H9 (cell line): ENCODE measurements around the gene DAPK1. TPM values are rescaled to one million over a fixed set of nuclear protein-coding genes. Genes with fewer than 3 reads are reported as not detected.

Experiments
- DNase-seq: peaks from one replicate; pipeline ENCODE4 v3.0.0-alpha.2; 2017
- H2AFZ ChIP-seq: one replicate; pipeline ENCODE4 v1.6.1; 2013; ENCODE audit warnings: mild to moderate bottlenecking, low read length, control low read depth, moderate library complexity
- H2AK5ac ChIP-seq: 2 replicates; pipeline ENCODE4 v1.6.1; 2013; ENCODE audit warnings: low read length, control low read depth, mixed read lengths; ENCODE audit not compliant: insufficient read length
- H2BK120ac ChIP-seq: one replicate; pipeline ENCODE4 v1.6.1; 2013; ENCODE audit warnings: low read depth, mild to moderate bottlenecking, low read length, control low read depth, inconsistent platforms; ENCODE audit not compliant: poor library complexity, severe bottlenecking
- H2BK12ac ChIP-seq: 2 replicates; pipeline ENCODE4 v1.6.1; 2013; ENCODE audit warnings: low read length, control low read depth, mixed read lengths, low read depth; ENCODE audit not compliant: insufficient read length
- H2BK15ac ChIP-seq: 2 replicates; pipeline ENCODE4 v1.6.1; 2013; ENCODE audit warnings: low read depth, low read length, control low read depth
- H2BK20ac ChIP-seq: one replicate; pipeline ENCODE4 v1.6.1; 2013; ENCODE audit warnings: low read depth, mild to moderate bottlenecking, low read length, control low read depth, inconsistent platforms; ENCODE audit not compliant: poor library complexity, severe bottlenecking
- H2BK5ac ChIP-seq: 2 replicates; pipeline ENCODE4 v1.6.1; 2013; ENCODE audit warnings: low read length, control low read depth, mixed read lengths; ENCODE audit not compliant: insufficient read length
- H3K14ac ChIP-seq: 2 replicates; pipeline ENCODE4 v1.6.1; 2013; ENCODE audit warnings: low read length, control low read depth; ENCODE audit not compliant: insufficient read depth
- H3K18ac ChIP-seq: 2 replicates; pipeline ENCODE4 v1.6.1; 2013; ENCODE audit warnings: low read depth, mild to moderate bottlenecking, mixed read lengths, low read length, control low read depth; ENCODE audit not compliant: insufficient read length
- H3K23ac ChIP-seq: 2 replicates; pipeline ENCODE4 v1.6.1; 2013; ENCODE audit warnings: low read length, control low read depth, mixed read lengths, low read depth; ENCODE audit not compliant: insufficient read length
- H3K23me2 ChIP-seq: 2 replicates; pipeline ENCODE4 v1.6.1; 2013; ENCODE audit warnings: low read depth, mild to moderate bottlenecking, mixed read lengths, low read length, control low read depth; ENCODE audit not compliant: insufficient read length, poor library complexity, severe bottlenecking
- H3K27ac ChIP-seq: 2 replicates; pipeline ENCODE4 v1.5.1; 2013; ENCODE audit warnings: low read length, control low read depth, mixed read lengths, low read depth; ENCODE audit not compliant: insufficient read length
- H3K27me3 ChIP-seq: 2 replicates; pipeline ENCODE4 v1.6.1; 2013; ENCODE audit warnings: low read length, control low read depth, inconsistent platforms; ENCODE audit not compliant: insufficient read depth
- H3K4ac ChIP-seq: 2 replicates; pipeline ENCODE4 v1.6.1; 2013; ENCODE audit warnings: low read depth, mild to moderate bottlenecking, control low read depth, inconsistent platforms, low read length, moderate library complexity
- H3K4me1 ChIP-seq: 2 replicates; pipeline ENCODE4 v1.6.1; 2013; ENCODE audit warnings: low read length, control low read depth, inconsistent platforms; ENCODE audit not compliant: insufficient read depth
- H3K4me2 ChIP-seq: 2 replicates; pipeline ENCODE4 v1.6.1; 2013; ENCODE audit warnings: low read length, control low read depth, mixed read lengths; ENCODE audit not compliant: insufficient read length, insufficient read depth
- H3K56ac ChIP-seq: 2 replicates; pipeline ENCODE4 v1.6.1; 2013; ENCODE audit warnings: low read depth, mild to moderate bottlenecking, mixed read lengths, low read length, control low read depth; ENCODE audit not compliant: insufficient read length
- H3K79me1 ChIP-seq: 2 replicates; pipeline ENCODE4 v1.6.1; 2013; ENCODE audit warnings: low read depth, mild to moderate bottlenecking, moderate library complexity, low read length, control low read depth, inconsistent platforms; ENCODE audit not compliant: insufficient read depth, poor library complexity, severe bottlenecking
- H3K79me2 ChIP-seq: 2 replicates; pipeline ENCODE4 v1.6.1; 2013; ENCODE audit warnings: low read length, control low read depth, inconsistent platforms; ENCODE audit not compliant: insufficient read depth
- H3K9ac ChIP-seq: 2 replicates; pipeline ENCODE4 v1.6.1; 2013; ENCODE audit warnings: low read length, control low read depth, mixed read lengths; ENCODE audit not compliant: insufficient read length; ENCODE audit errors: extremely low read depth
- H3K9me3 ChIP-seq: one replicate; pipeline ENCODE4 v1.6.1; 2013; ENCODE audit warnings: low read depth, low read length, inconsistent platforms; ENCODE audit not compliant: control insufficient read depth
- H3T11ph ChIP-seq: one replicate; pipeline ENCODE4 v1.6.1; 2013; ENCODE audit warnings: mild to moderate bottlenecking, low read length, control low read depth, inconsistent platforms
- H4K20me1 ChIP-seq: one replicate; pipeline ENCODE4 v1.6.1; 2013; ENCODE audit not compliant: control insufficient read depth, insufficient read length, insufficient read depth
- H4K5ac ChIP-seq: 2 replicates; pipeline ENCODE4 v1.6.1; 2013; ENCODE audit warnings: low read depth, mild to moderate bottlenecking, mixed read lengths, low read length, control low read depth; ENCODE audit not compliant: insufficient read length
- H4K8ac ChIP-seq: replicated peaks from 2 replicates; pipeline ENCODE4 v1.6.1; 2013; ENCODE audit warnings: low read length, control low read depth, mixed read lengths, low read depth; ENCODE audit not compliant: insufficient read length
- H4K91ac ChIP-seq: 2 replicates; pipeline ENCODE4 v1.6.1; 2013; ENCODE audit warnings: low read depth, mild to moderate bottlenecking, moderate library complexity, mixed read lengths, low read length, control low read depth; ENCODE audit not compliant: insufficient read length
- H3K27ac Mint-ChIP-seq, 3 experiments: 2 replicates in 2 of 3; 3 replicates in 1 of 3; pipeline ENCODE4 v1.8.0; 2020 to 2021; ENCODE audit warnings: mixed read lengths in 3 of 3, mild to moderate bottlenecking in 1 of 3, moderate library complexity in 1 of 3
- H3K27me3 Mint-ChIP-seq: 2 replicates; pipeline ENCODE4 v1.8.0; 2021; ENCODE audit warnings: low read depth, mild to moderate bottlenecking, moderate library complexity, mixed read lengths
- H3K36me3 Mint-ChIP-seq, 3 experiments: 2 replicates in 2 of 3; 3 replicates in 1 of 3; pipeline ENCODE4 v1.8.0; 2020 to 2021; ENCODE audit warnings: low read depth in 3 of 3, mixed read lengths in 3 of 3; ENCODE audit not compliant: insufficient read depth in 1 of 3
- H3K4me1 Mint-ChIP-seq, 2 experiments: 2 replicates each; pipeline ENCODE4 v1.8.0; 2020; ENCODE audit warnings: mixed read lengths in 2 of 2
- H3K4me3 Mint-ChIP-seq, 2 experiments: 2 replicates in 1 of 2; 3 replicates in 1 of 2; pipeline ENCODE4 v1.8.0; 2020 to 2021; ENCODE audit warnings: mild to moderate bottlenecking in 2 of 2, mixed read lengths in 2 of 2, moderate library complexity in 1 of 2
- H3K9me3 Mint-ChIP-seq, 2 experiments: 2 replicates in 1 of 2; 3 replicates in 1 of 2; pipeline ENCODE4 v1.8.0; 2020; ENCODE audit warnings: mild to moderate bottlenecking in 2 of 2, mixed read lengths in 2 of 2, moderate library complexity in 1 of 2
- WGBS: extraction: QIAGEN DNeasy Blood & Tissue Kit; methylation state at CpG from one replicate; pipeline ENCODE4 v1.1.7; 2013; ENCODE audit warnings: missing lambda C conversion rate, low lambda C conversion rate, mixed read lengths; ENCODE audit not compliant: insufficient read length; ENCODE audit errors: extremely low coverage; 5-methylcytosine and 5-hydroxymethylcytosine counted together
- total RNA-seq: library from RNA; stranded (reverse); gene quantifications from 2 replicates; pipeline ENCODE4 v1.2.1, GENCODE V29; 2021
- TF ChIP-seq, protein P1 (sequence below): fragments of 200-600 bp; sonication (generic); conservative IDR thresholded peaks from 3 replicates; pipeline ENCODE4 v1.8.0; 2021; ENCODE audit warnings: antibody characterized with exemption, mild to moderate bottlenecking

The DAPK1 gene
- total RNA-seq, 1 experiment from 2014 or later = 79.4 TPM

DNA sequence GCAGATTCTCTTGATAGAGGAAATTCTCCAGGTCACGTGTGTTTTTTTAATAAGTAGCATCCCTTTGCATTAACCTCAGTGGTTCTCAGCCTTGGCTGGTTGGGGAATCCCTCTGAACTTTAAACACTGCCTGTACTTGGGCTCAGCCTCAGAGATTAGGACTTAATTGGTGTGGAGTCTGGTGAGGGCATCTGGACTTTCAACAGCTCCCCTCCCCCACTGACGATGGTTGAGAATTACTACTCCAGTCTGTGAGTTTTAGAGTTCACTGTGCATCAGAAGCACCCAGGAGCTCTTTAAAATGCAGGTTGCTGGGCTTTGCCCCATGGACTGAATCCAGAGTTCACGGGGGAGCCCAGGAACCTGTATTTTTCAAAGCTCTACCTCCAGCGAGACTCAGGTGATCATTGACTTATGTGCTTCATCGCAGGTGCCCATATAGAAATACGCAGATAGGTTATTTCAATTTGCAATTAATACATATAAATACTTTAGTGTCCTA is 71.4 kb downstream of the DAPK1 start:
- Mint-ChIP-seq H3K36me3 (peaks cover 0 to 9% (median 6%) of the 10 kb centered on the region in 3 experiments; a peak in 5 of 7 replicates), H3K4me1 (peaks cover 67 to 69% of the 10 kb centered on the region in 2 experiments), H3K4me3 (no peak overlapping the region), H3K27me3 (no peaks in the 10 kb centered on the region; the same call in 1 of the 2 replicates), H3K9me3 (no peaks in the 10 kb centered on the region), H3K27ac (no peak overlapping the region)
- no peak overlapping the region for H2BK120ac ChIP-seq
- no peaks in the 10 kb centered on the region for H4K20me1 ChIP-seq
- H2AK5ac ChIP-seq = no peak overlapping the region
- no peaks in the 10 kb centered on the region for H3K9me3 ChIP-seq
- no peak overlapping the region for H2BK20ac ChIP-seq
- WGBS = no CpG with 5 or more reads among the region's 6 CpGs
- H2BK5ac ChIP-seq = no peak overlapping the region
- peaks cover 4% of the 10 kb centered on the region; the same call in 1 of the 2 replicates for H3K79me2 ChIP-seq
- no peak overlapping the region for H3K27ac ChIP-seq
- H3K79me1 ChIP-seq = peaks cover 3% of the 10 kb centered on the region
- H4K91ac ChIP-seq = no peak overlapping the region
- no peak overlapping the region for H4K8ac ChIP-seq
- no peak for DNase-seq
- no peak overlapping the region for H3K23ac ChIP-seq
- no peak overlapping the region for H3T11ph ChIP-seq
- H3K9ac ChIP-seq = no peak overlapping the region
- H3K4ac ChIP-seq = no peak overlapping the region
- H3K4me2 ChIP-seq = no peak overlapping the region
- no peak overlapping the region for H2BK12ac ChIP-seq
- H4K5ac ChIP-seq = no peak overlapping the region
- no peak overlapping the region for H2BK15ac ChIP-seq
- TF ChIP-seq, protein P1, sequence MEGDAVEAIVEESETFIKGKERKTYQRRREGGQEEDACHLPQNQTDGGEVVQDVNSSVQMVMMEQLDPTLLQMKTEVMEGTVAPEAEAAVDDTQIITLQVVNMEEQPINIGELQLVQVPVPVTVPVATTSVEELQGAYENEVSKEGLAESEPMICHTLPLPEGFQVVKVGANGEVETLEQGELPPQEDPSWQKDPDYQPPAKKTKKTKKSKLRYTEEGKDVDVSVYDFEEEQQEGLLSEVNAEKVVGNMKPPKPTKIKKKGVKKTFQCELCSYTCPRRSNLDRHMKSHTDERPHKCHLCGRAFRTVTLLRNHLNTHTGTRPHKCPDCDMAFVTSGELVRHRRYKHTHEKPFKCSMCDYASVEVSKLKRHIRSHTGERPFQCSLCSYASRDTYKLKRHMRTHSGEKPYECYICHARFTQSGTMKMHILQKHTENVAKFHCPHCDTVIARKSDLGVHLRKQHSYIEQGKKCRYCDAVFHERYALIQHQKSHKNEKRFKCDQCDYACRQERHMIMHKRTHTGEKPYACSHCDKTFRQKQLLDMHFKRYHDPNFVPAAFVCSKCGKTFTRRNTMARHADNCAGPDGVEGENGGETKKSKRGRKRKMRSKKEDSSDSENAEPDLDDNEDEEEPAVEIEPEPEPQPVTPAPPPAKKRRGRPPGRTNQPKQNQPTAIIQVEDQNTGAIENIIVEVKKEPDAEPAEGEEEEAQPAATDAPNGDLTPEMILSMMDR = no peak
- no peak overlapping the region for H3K18ac ChIP-seq
- peaks cover 16% of the 10 kb centered on the region; the same call in 1 of the 2 replicates for H3K4me1 ChIP-seq
- H3K14ac ChIP-seq = no peak overlapping the region
- no peaks in the 10 kb centered on the region for H3K27me3 ChIP-seq
- H2AFZ ChIP-seq = no peak overlapping the region
- H3K56ac ChIP-seq = no peak overlapping the region
- H3K23me2 ChIP-seq = no peaks in the 10 kb centered on the region
